ENCODE data around the gene PEAK1. TPM values are rescaled to one million over a fixed set of nuclear protein-coding genes. Genes with fewer than 3 reads are reported as not detected.

PEAK1 gene
- total and polyA plus RNA-seq, 2 donors (not counting 3 experiments of a cell fraction or from before 2014, with no cell fraction given): 17.9 to 91.9 TPM

GRCh38 chr15:77221708-77222107, 198.2 kb downstream of the PEAK1 start:
- no TSS peak for BruUV-seq (replicated peaks)
- dilution Hi-C loops (cut with MboI; ENCODE audit: extremely low pct_ligation_motif_present, low sequenced_read_pairs) (no loop called here), intact Hi-C loops (cut with micrococcal nuclease) (no loop called here)
- Histone ChIP-seq H3K27ac (ENCODE audit: insufficient read depth, low read depth, low read length) (no peak overlapping the region), H2AFZ (ENCODE audit: low read depth, low read length) (no peak overlapping the region), H3K36me3 (ENCODE audit: control insufficient read depth in 2 of 2, extremely low read depth in 1 of 2, insufficient read depth in 2 of 2, low read length in 2 of 2) (no peaks in the 10 kb centered on the region), H3K4me2 (ENCODE audit: insufficient read depth, low read length) (no peak overlapping the region), H3K4me3 (replicated peaks in 1 of 3; ENCODE audit: insufficient read depth in 1 of 3, low read depth in 1 of 3, low read length in 3 of 3) (no peak overlapping the region), H3K79me2 (ENCODE audit: control insufficient read depth, insufficient read depth, low read length) (no peaks in the 10 kb centered on the region), H4K20me1 (replicated peaks; ENCODE audit: control insufficient read depth, extremely low read depth, insufficient read depth, low read length) (no peaks in the 10 kb centered on the region), H3K9me3 (replicated peaks; ENCODE audit: control insufficient read depth, insufficient read depth, low read length) (no peaks in the 10 kb centered on the region), H3K9me1 (replicated peaks; ENCODE audit: control insufficient read depth, extremely low read depth, insufficient read depth, low read length) (no peaks in the 10 kb centered on the region), H3K9ac (replicated peaks; ENCODE audit: extremely low read depth, insufficient read depth, low read length) (no peak overlapping the region), H3K27me3 (ENCODE audit: control insufficient read depth in 2 of 2, insufficient read depth in 2 of 2, low read length in 2 of 2) (no peaks in the 10 kb centered on the region), H3K4me1 (ENCODE audit: control insufficient read depth, extremely low read depth, insufficient read depth, low read length) (peaks cover 28% of the 10 kb centered on the region)
- no peak for FAIRE-seq
- DNase-seq (ENCODE audit: low read depth, low spot score): no peak
- ChIA-PET CTCF (no interaction called here), POLR2A (no interaction called here)
- TF ChIP-seq POLR2A (IDR thresholded peaks at IDR 0.05; ENCODE audit: low read depth, low read length) (no peak), POLR2AphosphoS5 (IDR thresholded peaks at IDR 0.05; ENCODE audit: insufficient read depth, low read depth, low read length) (no peak)

GRCh38 chr15:77221174-77221573, 198.7 kb downstream of the PEAK1 start:
- no peak overlapping the region for H3K4me2 ChIP-seq (ENCODE audit: insufficient read depth, low read length)

More at GRCh38 chr15:77221174-77221573, 198.7 kb downstream of the PEAK1 start:
- no peak for DNase-seq (ENCODE audit: low read depth, low spot score)
- Histone ChIP-seq H2AFZ (ENCODE audit: low read depth, low read length) (no peak overlapping the region), H3K9ac (replicated peaks; ENCODE audit: extremely low read depth, insufficient read depth, low read length) (no peak overlapping the region), H3K9me3 (replicated peaks; ENCODE audit: control insufficient read depth, insufficient read depth, low read length) (no peaks in the 10 kb centered on the region), H3K4me3 (replicated peaks in 1 of 3; ENCODE audit: insufficient read depth in 1 of 3, low read depth in 1 of 3, low read length in 3 of 3) (no peak overlapping the region), H3K4me1 (ENCODE audit: control insufficient read depth, extremely low read depth, insufficient read depth, low read length) (peaks cover 22% of the 10 kb centered on the region), H3K9me1 (replicated peaks; ENCODE audit: control insufficient read depth, extremely low read depth, insufficient read depth, low read length) (no peaks in the 10 kb centered on the region), H4K20me1 (replicated peaks; ENCODE audit: control insufficient read depth, extremely low read depth, insufficient read depth, low read length) (no peaks in the 10 kb centered on the region), H3K27me3 (ENCODE audit: control insufficient read depth in 2 of 2, insufficient read depth in 2 of 2, low read length in 2 of 2) (no peaks in the 10 kb centered on the region), H3K79me2 (ENCODE audit: control insufficient read depth, insufficient read depth, low read length) (no peaks in the 10 kb centered on the region), H3K27ac (ENCODE audit: insufficient read depth, low read depth, low read length) (no peak overlapping the region), H3K36me3 (ENCODE audit: control insufficient read depth in 2 of 2, extremely low read depth in 1 of 2, insufficient read depth in 2 of 2, low read length in 2 of 2) (no peaks in the 10 kb centered on the region)
- TF ChIP-seq POLR2AphosphoS5 (IDR thresholded peaks at IDR 0.05; ENCODE audit: insufficient read depth, low read depth, low read length): no peak
- TF ChIP-seq GATA2 (IDR thresholded peaks at IDR 0.05; ENCODE audit: insufficient read depth, insufficient read length, low read depth, low read length): no peak
- TF ChIP-seq EZH2 (IDR thresholded peaks at IDR 0.05; ENCODE audit: borderline replicate concordance, low read depth, low read length, severe bottlenecking): no peak
- TF ChIP-seq CTCF (IDR thresholded peaks at IDR 0.05; ENCODE audit: extremely low read depth in 1 of 2, insufficient read depth in 1 of 2, low read depth in 1 of 2, low read length in 2 of 2): no peak
- no peak for TF ChIP-seq POLR2A (IDR thresholded peaks at IDR 0.05; ENCODE audit: low read depth, low read length)
- FAIRE-seq: no peak
- BruUV-seq (replicated peaks): no TSS peak
- dilution Hi-C loops (cut with MboI; ENCODE audit: extremely low pct_ligation_motif_present, low sequenced_read_pairs): no loop called here
- intact Hi-C loops (cut with micrococcal nuclease): no loop called here
- POLR2A ChIA-PET: no interaction called here
- CTCF ChIA-PET: no interaction called here
